Lung microvascular endothelial cell (primary cell): ENCODE results near the gene EGFR. TPM values are rescaled to one million over a fixed set of nuclear protein-coding genes. Genes with fewer than 3 reads are reported as not detected.

ENCODE experiments used
- DNase-seq, 2 donors: peaks; one replicate each; pipeline versions ENCODE4 v3.0.0 to v3.0.0-alpha.2; 2010; ENCODE audit warnings: low read depth in 2 of 2
- total RNA-seq: library from RNA; depleted of rRNA; stranded (reverse); fragments of >200 nt; gene quantifications from 2 replicates; pipeline ENCODE4 v1.2.1, GENCODE V29; 2014

The EGFR gene
- total RNA-seq, 1 donor from 2014 or later: 0.20 TPM

DNA sequence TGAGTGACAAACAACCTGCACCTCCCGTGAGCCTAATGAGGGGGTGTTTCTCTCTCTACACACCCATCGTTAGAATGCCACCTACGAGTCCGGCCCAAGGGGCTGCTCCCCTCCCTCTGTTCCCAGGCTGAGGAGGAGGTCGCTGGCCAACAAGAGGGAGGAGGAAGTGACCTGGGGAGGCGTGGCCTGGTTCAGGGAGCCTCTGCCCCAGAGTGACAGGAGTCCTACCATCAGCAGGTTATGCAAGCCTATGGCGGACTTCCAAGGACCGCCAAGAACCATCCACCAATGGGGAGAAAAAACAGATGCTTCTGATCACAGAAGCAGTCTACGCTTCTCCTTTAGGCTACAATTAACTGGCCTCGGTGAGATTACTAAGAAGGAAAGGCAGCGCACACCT, 12.3 kb upstream of the EGFR start:
- DNase-seq: no peak

DNA sequence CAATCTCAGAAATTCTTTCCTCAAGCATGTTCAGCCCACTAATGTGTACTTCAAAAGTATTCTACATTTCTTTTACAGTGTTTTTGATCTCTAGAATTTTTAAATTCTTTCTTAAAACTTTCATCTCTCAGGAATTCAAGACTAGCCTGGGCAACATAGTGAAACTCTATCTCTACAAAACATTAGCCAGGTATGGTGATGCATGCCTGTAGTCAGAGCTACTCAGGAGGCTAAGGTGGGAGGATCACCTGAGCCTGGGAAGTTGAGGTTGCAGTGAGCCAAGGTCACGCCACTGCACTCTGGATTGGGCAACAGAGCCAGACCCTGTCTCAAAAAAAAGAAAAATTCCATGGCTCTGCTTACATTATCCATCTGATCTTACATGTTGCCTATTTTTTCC, 5.0 kb upstream of the EGFR start:
- DNase-seq: no peak

DNA sequence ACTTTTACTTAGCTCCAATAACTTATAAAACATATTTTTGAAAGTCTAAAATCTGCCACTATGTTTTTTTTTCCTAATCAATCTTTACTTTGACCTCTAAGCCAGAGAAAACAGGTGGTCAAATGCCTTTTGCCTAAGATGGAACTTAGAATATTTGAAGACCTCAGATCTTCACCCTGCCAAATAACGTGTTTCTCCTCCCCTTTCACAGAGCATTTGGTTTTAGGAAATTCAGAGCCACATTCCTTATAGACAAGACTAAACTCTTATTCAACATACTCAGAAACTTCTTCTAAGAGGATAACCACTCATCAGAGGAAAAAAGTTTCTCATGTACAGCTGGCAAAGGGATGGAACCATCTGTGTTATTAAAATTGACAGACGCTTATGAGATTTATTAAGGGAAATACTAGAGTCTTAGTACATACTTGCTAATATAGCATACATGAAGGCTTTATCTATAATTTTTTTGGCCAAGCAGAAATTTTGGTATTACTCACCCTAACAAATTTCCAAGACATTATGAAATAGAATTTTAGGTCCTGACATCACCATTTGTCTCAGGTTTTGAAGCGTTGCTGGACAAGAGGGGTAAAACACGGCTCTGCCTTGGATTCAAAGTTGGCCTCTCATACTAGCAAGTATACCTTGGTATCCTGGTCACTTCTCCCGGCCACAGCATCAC, 2.6 kb upstream of the EGFR start:
- no peak for DNase-seq

DNA sequence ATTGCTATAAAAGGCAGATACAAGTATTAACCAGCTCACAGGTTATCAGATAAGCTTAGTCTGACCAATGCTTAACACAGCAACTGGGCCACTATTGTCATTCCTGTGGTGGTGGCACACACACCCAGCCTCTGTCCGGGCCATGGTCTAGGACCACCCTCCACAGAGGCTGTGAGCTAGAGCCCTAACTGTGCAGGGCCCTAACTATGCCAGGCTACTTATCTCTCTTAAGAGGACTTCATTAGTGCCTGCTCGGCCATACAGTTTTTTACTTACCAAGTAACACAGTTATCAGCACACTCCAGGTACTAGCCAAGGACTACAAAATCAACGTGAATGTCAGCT, 2.1 kb upstream of the EGFR start:
- DNase-seq: no peak

DNA sequence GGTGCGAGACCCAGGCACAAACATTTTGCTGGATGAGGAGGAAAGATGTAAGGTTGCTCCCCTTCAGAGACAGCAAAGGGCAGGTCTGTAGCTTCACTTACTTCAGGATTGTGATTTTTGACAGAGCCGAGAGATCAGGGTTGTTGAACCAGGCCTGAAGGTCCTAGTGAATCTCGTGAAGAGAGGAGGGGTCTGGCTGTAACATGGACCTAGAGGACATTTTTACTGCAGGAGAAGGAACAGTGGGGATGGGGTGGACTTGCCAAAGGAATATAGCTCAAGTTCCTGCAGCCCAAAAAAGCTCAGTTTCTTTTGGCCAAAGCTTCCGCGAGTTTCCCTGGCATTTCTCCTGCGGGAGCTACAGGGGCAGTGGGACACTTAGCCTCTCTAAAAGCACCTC, 976 bp upstream of the EGFR start:
- no peak for DNase-seq

DNA sequence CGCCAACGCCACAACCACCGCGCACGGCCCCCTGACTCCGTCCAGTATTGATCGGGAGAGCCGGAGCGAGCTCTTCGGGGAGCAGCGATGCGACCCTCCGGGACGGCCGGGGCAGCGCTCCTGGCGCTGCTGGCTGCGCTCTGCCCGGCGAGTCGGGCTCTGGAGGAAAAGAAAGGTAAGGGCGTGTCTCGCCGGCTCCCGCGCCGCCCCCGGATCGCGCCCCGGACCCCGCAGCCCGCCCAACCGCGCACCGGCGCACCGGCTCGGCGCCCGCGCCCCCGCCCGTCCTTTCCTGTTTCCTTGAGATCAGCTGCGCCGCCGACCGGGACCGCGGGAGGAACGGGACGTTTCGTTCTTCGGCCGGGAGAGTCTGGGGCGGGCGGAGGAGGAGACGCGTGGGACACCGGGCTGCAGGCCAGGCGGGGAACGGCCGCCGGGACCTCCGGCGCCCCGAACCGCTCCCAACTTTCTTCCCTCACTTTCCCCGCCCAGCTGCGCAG, 424 bp downstream of the EGFR start:
- peak; percentile 20 to 58 for DNase-seq

DNA sequence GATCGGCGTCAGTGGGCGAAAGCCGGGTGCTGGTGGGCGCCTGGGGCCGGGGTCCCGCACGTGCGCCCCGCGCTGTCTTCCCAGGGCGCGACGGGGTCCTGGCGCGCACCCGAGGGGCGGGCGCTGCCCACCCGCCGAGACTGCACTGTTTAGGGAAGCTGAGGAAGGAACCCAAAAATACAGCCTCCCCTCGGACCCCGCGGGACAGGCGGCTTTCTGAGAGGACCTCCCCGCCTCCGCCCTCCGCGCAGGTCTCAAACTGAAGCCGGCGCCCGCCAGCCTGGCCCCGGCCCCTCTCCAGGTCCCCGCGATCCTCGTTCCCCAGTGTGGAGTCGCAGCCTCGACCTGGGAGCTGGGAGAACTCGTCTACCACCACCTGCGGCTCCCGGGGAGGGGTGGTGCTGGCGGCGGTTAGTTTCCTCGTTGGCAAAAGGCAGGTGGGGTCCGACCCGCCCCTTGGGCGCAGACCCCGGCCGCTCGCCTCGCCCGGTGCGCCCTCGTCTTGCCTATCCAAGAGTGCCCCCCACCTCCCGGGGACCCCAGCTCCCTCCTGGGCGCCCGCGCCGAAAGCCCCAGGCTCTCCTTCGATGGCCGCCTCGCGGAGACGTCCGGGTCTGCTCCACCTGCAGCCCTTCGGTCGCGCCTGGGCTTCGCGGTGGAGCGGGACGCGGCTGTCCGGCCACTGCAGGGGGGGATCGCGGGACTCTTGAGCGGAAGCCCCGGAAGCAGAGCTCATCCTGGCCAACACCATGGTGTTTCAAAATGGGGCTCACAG, 1.1 kb downstream of the EGFR start:
- peak in 1 of 2 donors; percentile 30 for DNase-seq

DNA sequence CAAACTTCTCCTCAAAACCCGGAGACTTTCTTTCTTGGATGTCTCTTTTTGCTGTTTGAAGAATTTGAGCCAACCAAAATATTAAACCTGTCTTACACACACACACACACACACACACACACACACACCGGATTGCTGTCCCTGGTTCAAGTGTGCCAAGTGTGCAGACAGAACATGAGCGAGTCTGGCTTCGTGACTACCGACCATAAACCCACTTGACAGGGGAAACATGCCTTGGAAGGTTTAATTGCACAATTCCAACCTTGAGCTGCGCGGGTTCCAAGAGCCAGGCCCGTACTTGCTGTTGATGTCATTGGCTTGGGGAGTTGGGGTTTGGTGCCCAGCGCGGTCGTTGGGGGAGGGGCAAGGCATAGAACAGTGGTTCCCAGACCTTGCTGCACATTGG, 1.7 kb downstream of the EGFR start:
- no peak for DNase-seq

DNA sequence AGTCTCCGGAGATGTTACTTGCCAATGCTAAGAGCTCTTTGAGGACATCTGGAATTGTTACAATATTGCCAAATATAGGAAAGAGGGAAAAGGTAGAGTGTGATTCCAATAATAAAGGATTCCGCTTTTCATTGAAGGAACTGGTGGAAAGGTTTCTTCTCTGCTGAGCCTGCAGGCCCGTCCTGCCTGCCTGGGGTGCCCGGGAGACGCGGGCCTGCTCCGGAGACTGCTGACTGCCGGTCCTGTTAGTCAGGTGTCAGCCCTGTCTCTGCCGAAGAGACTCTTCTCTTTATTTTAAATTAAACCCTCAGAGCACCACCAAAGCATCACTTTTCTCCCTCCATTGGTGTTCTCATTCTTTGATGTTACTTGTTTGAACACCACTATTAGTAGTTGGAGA, 2.2 kb downstream of the EGFR start:
- DNase-seq: no peak

DNA sequence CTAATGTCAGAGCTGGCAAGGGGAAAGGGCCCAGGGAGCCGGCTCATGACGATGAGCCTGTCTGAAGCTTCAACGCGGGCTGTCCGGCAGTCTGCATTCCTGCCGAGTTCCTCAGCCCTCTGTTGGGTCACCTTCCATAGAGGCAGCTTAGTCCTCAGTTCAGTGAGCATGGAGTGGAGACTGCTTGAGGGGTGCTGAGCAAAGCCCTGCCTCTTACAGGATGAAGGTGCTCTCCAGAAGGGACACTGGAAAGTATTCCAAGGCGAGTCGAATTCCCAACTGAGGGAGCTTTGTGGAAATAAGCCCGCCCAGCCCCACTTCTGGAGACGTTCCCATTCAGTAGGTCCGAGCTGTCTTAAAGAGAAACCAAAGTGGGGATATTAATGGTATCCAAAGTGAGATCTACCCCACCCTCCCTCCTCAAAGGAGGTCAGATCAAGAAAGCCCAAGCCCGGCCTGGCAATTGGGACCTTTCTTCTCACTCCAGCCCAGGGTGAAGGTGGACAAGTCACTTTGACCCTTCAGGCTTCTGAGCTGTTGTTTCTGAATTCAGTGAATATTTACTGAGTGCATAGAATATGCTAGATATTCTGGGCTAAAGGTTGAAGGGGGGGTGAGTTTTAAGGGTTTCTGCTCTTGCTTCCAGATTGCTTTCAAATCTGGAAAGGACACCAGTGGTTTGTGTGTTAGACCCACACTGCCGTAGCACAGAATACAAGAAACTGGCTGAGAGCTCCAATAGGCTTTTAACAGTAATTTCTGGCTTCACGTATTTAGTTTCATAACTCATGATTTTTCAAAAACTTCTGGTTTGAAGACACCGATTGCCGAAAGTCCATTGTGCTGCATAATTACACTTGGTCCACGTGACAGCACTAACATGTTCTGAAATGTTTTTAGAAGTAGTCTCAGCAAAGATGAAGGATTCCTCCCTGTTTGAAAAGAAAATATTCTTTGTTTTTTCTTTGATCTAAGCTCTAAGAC, 3.5 kb downstream of the EGFR start:
- no peak for DNase-seq

DNA sequence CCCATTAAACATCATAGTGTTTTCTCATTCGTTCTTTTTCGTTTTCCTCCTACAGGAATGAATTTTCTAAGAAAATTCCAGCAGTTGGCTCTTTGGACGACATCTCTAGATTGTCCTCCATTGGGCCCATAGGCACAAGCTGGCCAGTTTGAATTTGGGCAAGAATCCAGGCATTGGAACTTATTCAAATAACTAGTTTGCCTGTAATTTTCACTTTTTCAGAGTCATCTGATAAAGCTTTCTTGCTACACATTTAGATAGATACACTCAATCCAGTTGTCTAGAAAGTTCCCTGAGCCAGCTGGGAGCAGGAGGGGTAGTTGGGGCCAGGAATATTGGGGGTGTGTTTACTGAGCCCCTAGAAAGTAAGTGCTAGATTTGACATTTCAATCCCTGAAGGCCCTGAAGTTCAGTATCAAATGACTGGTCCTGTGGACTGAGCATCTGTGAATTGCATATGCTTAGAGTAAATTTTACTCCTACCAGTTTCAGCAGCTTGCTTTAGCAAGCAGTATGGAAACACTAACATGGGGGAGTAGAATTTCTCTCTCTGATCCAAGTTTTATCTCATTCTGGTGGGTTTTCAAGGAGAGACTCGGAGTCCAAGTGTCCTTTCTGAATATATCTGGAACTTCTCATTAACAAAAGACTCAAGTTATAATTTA, 5.2 kb downstream of the EGFR start:
- no peak for DNase-seq

DNA sequence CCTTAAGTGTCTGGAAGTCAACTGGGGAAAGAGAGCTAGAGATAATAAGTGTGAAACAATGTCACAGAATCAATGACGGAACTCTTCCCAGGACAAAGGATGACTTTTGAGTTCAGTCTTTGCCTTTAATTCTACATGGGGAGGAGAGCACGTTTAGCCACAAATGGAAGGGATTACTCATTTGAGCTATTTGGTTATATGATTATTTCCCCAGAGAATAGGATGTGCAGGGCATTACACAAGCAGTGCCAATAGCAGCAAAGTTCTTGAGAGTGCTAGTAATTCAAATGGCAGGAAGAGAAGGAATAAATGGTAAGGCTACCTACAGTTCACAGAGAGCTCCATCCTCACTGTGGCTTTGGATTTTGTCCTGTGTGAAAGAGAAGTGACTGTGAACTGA, 6.0 kb downstream of the EGFR start:
- DNase-seq: no peak

DNA sequence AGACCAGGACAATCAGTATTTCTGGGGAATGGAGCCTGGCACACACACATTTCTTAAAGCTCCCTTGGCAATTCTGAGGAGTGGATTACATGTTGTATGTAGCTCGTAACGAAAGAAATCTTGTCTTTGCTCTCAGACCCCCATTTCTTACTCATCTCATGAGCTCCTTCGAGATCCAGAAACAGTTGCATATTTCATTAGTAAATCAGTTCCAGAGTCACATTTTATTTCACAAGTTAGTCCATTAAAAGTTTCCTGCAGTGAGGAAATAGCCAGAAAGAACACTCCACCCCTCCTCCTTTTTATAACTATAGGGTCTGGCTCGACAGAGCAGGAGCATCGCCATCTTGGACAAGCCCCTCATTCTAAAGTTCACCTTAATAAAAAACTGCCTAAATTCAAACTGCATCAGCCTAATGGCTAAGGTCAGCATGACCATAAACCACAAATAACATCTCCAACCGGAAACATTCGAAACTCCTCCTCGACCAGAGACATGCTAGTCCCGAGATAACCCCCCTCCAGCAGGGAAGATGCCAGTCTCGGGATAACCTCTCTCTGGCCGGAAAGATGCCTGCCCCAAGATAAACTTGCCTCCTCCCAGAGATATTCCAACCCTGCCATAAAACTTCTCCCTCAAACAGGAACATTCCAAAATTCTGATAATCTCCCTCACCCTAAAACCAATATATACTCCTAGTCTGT, 7.4 kb downstream of the EGFR start:
- no peak for DNase-seq

DNA sequence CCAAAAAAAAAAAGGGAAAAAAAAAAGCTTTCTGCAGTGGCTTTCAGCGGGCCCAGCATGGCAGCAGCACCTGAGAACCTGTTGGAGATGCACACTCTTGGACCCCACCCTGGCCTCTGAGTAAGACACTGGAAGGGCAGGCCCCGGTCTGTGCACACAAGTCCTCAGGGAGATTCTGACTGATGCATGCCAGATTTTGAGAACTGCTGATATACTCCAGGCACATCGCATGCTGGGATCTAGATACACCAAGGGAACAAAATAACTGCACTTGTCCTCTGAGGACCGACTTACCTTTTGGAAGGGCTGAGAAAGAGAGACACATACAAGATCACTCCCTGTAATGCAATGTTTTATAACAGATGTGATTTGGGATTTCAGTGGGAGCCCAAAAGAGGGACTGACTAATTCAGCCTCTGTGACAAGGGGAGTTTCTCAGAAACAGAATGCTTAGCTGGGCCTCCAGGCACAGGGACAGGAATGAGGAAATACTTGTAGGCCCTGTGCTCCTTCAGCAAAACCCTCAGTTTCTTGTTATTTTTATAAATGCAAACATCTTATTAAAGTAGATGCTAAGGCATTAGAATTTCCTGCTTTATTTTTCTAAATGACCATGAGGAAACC, 8.2 kb downstream of the EGFR start:
- no peak for DNase-seq

DNA sequence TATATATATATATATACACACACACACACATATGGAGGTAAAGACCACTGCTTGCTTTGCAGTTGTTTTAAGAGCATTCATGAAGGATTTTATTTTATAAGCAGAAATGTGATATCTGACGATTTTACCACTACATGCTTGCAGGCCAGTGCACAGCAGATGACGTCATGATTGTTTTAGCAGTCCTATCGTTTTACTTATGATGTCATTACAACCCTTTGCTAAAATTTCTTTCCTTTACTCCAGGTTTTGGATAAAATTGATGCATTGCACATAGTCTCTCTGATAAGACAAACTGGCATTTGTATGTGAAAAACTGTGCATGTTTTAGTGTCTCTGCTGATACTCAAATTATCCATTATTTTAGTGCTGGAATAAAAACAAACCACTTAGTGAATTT, 9.2 kb downstream of the EGFR start:
- DNase-seq: no peak

DNA sequence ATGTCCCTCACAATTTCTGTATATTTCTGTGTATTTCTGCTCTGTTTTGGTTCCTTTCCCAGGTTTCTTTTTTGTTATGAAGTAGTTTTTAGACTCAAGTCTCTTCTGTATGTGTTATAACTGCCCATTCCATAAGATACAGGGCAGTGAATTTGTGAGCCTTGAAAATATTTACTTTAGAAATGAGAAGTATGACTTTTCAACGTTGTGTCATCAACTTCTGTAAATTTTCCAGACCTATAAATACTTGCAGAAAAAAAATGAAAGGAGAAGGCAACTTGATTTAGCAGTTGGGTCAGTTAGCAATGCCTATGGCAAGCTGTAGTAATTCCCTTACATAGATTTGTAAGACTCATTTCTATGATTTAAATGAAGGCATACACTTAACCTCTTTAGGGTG, 11.5 kb downstream of the EGFR start:
- DNase-seq: no peak

DNA sequence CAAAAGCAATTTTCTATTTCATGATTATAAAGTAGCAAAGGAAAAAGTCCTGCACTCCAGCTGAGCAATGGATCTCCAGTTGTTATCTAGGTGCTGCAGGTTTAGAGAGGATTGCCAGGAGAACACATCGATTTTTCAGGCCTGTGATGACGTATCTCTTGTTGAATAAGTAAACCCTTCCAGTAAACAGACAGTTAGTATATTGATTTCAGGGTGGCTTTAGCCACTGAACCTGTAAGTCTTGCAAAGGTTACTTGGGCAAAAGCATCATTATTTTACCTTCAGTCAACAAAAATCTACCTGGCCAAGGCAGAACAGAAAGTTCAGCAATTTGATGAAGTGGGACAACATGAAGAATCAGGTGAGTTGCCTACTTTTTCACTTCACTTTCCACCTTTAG, 12.3 kb downstream of the EGFR start:
- no peak for DNase-seq

DNA sequence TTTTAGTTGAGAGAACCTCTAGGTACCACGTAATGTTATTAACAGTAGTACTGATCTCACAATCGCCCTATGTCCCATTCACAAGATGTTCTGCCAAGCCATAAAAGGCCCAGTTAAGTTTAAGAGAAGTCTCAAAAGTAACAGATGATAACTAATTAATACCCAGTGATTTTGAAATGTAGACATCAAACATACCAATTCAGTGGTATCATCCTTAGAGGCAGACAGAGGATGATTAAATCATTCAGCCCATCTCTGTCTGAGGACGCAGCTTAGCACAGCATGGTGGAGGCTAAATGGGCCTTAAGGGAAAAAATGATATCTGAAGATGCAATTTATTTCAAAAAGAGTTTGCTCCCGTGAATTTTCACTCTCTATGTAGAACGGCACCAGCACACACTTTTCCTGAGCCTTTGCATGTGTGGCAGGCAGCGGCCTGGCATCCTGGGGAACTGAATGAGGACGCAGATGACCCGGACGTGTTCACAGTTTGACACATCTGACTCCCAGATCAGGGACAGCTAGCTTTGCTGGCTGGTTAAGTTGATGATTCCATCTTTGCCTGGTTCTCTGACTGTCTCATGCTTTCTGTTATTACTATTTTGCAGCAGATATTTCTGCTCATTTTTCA, 13.4 kb downstream of the EGFR start:
- DNase-seq: no peak

DNA sequence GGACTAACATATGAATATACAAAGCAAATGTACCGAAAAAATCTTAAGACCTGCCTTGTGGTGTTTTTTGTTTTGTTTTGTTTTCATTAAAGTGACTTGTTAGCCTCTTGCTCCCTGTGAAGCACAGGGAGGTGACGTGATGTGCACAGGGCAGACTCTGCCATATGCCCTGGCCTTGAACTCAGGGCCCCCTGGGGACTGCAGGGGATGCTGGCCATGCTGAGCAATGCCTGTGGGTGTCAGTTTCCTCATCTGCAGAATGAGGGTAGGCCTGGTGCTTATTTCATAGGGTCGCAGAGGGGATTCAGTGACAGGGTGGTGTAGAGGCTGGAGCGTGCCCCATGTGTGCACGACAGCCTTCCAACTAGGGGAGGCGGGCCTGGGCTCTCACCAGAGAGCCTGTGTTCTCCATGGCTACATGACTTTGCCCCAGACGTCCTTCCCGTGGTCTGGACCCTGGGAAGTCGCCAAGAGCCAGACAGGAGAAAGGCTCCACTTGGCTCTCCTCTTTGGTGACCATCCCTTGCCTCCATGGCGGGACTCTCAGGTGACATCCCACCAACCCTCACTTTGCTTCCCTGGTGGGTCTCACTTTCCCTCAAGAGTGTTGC, 14.5 kb downstream of the EGFR start:
- DNase-seq: no peak

DNA sequence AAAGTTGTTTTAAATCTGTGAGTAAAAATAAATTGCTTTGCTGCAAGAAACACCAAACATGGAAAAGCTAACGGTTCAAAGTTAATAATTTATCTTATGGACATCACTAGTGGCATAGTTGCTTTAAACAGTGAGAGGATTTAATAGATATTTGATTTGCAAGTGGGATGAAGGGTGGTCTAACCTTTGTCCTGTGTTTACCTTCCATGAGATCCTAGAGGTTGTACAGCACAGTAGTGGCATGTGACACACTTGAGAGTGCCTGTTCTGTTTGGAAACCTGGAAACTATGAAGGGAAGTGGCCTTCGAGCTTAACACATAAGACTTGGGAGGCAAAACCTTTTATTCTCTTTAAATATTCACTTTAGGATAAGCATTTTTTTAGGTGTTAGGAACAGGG, 16.0 kb downstream of the EGFR start:
- DNase-seq: no peak
